Measurements from ENCODE around the gene STRIT1.

DNA sequence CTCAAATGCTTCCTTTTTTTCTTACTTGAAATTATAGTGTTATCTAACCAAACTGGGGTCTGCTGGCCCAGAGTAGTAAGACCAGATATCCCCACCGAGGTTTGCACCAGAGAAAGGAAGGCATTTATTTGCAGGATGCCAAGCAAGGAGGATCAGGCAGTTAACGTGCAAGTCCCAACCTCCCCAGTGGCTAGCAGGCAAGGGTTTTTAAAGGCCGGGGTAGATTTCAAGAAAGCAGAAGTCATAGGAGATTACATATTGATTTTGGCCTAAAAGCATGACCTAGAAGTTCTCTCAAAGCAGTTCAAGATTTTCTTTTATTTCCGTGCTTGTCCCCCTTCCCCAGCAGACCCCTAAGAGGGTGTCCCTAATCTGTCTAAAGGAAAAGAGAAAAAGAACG is 32.8 kb upstream of the STRIT1 start:
- TF ChIP-seq ZNF384 (IDR thresholded peaks at IDR 0.05) (no peak), SUZ12 (IDR thresholded peaks at IDR 0.05) (no peak), ARNT (IDR thresholded peaks at IDR 0.05) (no peak), ELF4 (IDR thresholded peaks at IDR 0.05) (no peak), BHLHE40 (IDR thresholded peaks at IDR 0.05; ENCODE audit: borderline replicate concordance) (no peak), NFRKB (IDR thresholded peaks at IDR 0.05) (no peak), FOXM1 (IDR thresholded peaks at IDR 0.05; ENCODE audit: borderline replicate concordance) (no peak), LEF1 (IDR thresholded peaks at IDR 0.05; ENCODE audit: borderline replicate concordance) (no peak), SP1 (IDR thresholded peaks at IDR 0.05) (no peak), HDGF (IDR thresholded peaks at IDR 0.05; ENCODE audit: borderline replicate concordance) (no peak)
- TF ChIP-seq, protein P1, sequence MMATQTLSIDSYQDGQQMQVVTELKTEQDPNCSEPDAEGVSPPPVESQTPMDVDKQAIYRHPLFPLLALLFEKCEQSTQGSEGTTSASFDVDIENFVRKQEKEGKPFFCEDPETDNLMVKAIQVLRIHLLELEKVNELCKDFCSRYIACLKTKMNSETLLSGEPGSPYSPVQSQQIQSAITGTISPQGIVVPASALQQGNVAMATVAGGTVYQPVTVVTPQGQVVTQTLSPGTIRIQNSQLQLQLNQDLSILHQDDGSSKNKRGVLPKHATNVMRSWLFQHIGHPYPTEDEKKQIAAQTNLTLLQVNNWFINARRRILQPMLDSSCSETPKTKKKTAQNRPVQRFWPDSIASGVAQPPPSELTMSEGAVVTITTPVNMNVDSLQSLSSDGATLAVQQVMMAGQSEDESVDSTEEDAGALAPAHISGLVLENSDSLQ (IDR thresholded peaks at IDR 0.05): no peak

Data from HEK293T (cell line).